Measurements from ENCODE around the gene PITX2.

The PITX2 gene

GRCh38 chr4:110615353-110616237 lies 7.3 kb downstream of the PITX2 start:
- Histone ChIP-seq H3K9ac (ENCODE audit: low read depth, low read length) (peak overlapping the region; percentile 62), H3K9me3 (ENCODE audit: control insufficient read depth, insufficient read depth, low read length) (no peaks in the 10 kb centered on the region), H3K27me3 (ENCODE audit: control insufficient read depth, insufficient read depth, low read length) (peaks cover 97% of the 10 kb centered on the region), H3K4me3 (ENCODE audit: low read depth, low read length) (peak overlapping the region; percentile 66), H3K36me3 (ENCODE audit: control insufficient read depth, insufficient read depth, low read length) (no peaks in the 10 kb centered on the region), H3K4me1 (ENCODE audit: control insufficient read depth, insufficient read depth, low read length) (peaks cover 55% of the 10 kb centered on the region), H3K27ac (ENCODE audit: low read depth, low read length) (peak overlapping the region; percentile 93)

- Histone ChIP-seq H3K9ac (ENCODE audit: low read depth, low read length) (peak overlapping the region; percentile 62), H3K9me3 (ENCODE audit: control insufficient read depth, insufficient read depth, low read length) (no peaks in the 10 kb centered on the region), H3K36me3 (ENCODE audit: control insufficient read depth, insufficient read depth, low read length) (no peaks in the 10 kb centered on the region), H3K27ac (ENCODE audit: low read depth, low read length) (peak overlapping the region; percentile 93), H3K4me1 (ENCODE audit: control insufficient read depth, insufficient read depth, low read length) (peaks cover 49% of the 10 kb centered on the region), H3K27me3 (ENCODE audit: control insufficient read depth, insufficient read depth, low read length) (peaks cover 96% of the 10 kb centered on the region), H3K4me3 (ENCODE audit: low read depth, low read length) (peak overlapping the region; percentile 66)
Observed at GRCh38 chr4:110614976-110615352, 7.9 kb downstream of the PITX2 start.

GRCh38 chr4:110614173-110614963 lies 8.5 kb downstream of the PITX2 start:
- Histone ChIP-seq H3K9ac (ENCODE audit: low read depth, low read length) (peak overlapping the region; percentile 62), H3K27me3 (ENCODE audit: control insufficient read depth, insufficient read depth, low read length) (peaks cover 95% of the 10 kb centered on the region), H3K9me3 (ENCODE audit: control insufficient read depth, insufficient read depth, low read length) (no peaks in the 10 kb centered on the region), H3K4me3 (ENCODE audit: low read depth, low read length) (peak overlapping the region; percentile 66), H3K36me3 (ENCODE audit: control insufficient read depth, insufficient read depth, low read length) (no peaks in the 10 kb centered on the region), H3K4me1 (ENCODE audit: control insufficient read depth, insufficient read depth, low read length) (peaks cover 52% of the 10 kb centered on the region), H3K27ac (ENCODE audit: low read depth, low read length) (peak overlapping the region; percentile 93)

- H3K9me3 ChIP-seq (ENCODE audit: control insufficient read depth, insufficient read depth, low read length) = no peaks in the 10 kb centered on the region
- H3K36me3 ChIP-seq (ENCODE audit: control insufficient read depth, insufficient read depth, low read length) = no peaks in the 10 kb centered on the region
- H3K4me3 ChIP-seq (ENCODE audit: low read depth, low read length) = peak overlapping the region; percentile 66
- H3K9ac ChIP-seq (ENCODE audit: low read depth, low read length) = peak overlapping the region; percentile 62; the same call in 1 of the 2 replicates
- peaks cover 91% of the 10 kb centered on the region for H3K27me3 ChIP-seq (ENCODE audit: control insufficient read depth, insufficient read depth, low read length)
- peak overlapping the region; percentile 93 for H3K27ac ChIP-seq (ENCODE audit: low read depth, low read length)
- peaks cover 53% of the 10 kb centered on the region for H3K4me1 ChIP-seq (ENCODE audit: control insufficient read depth, insufficient read depth, low read length)
Observed at GRCh38 chr4:110613745-110614144, 9.1 kb downstream of the PITX2 start.

- H3K4me3 ChIP-seq (ENCODE audit: low read depth, low read length) = no peak overlapping the region; the same call in 1 of the 2 replicates
- H3K27ac ChIP-seq (ENCODE audit: low read depth, low read length) = no peak overlapping the region
- peaks cover 49% of the 10 kb centered on the region for H3K4me1 ChIP-seq (ENCODE audit: control insufficient read depth, insufficient read depth, low read length)
- no peak overlapping the region for H3K9ac ChIP-seq (ENCODE audit: low read depth, low read length)
- no peaks in the 10 kb centered on the region for H3K9me3 ChIP-seq (ENCODE audit: control insufficient read depth, insufficient read depth, low read length)
- H3K36me3 ChIP-seq (ENCODE audit: control insufficient read depth, insufficient read depth, low read length) = no peaks in the 10 kb centered on the region
- peaks cover 81% of the 10 kb centered on the region for H3K27me3 ChIP-seq (ENCODE audit: control insufficient read depth, insufficient read depth, low read length)
Observed at GRCh38 chr4:110612631-110613269, 10.1 kb downstream of the PITX2 start.

- no peak overlapping the region for H3K27ac ChIP-seq (ENCODE audit: low read depth, low read length)
- no peaks in the 10 kb centered on the region for H3K9me3 ChIP-seq (ENCODE audit: control insufficient read depth, insufficient read depth, low read length)
- peaks cover 74% of the 10 kb centered on the region for H3K27me3 ChIP-seq (ENCODE audit: control insufficient read depth, insufficient read depth, low read length)
- no peak overlapping the region for H3K4me3 ChIP-seq (ENCODE audit: low read depth, low read length)
- no peaks in the 10 kb centered on the region for H3K36me3 ChIP-seq (ENCODE audit: control insufficient read depth, insufficient read depth, low read length)
- H3K9ac ChIP-seq (ENCODE audit: low read depth, low read length) = no peak overlapping the region
- H3K4me1 ChIP-seq (ENCODE audit: control insufficient read depth, insufficient read depth, low read length) = peaks cover 43% of the 10 kb centered on the region
Observed at GRCh38 chr4:110611968-110612447, 10.9 kb downstream of the PITX2 start.

- H3K27me3 ChIP-seq (ENCODE audit: control insufficient read depth, insufficient read depth, low read length) = peaks cover 66% of the 10 kb centered on the region
- no peaks in the 10 kb centered on the region for H3K36me3 ChIP-seq (ENCODE audit: control insufficient read depth, insufficient read depth, low read length)
- H3K9me3 ChIP-seq (ENCODE audit: control insufficient read depth, insufficient read depth, low read length) = no peaks in the 10 kb centered on the region
- H3K9ac ChIP-seq (ENCODE audit: low read depth, low read length) = no peak overlapping the region
- H3K27ac ChIP-seq (ENCODE audit: low read depth, low read length) = no peak overlapping the region
- H3K4me1 ChIP-seq (ENCODE audit: control insufficient read depth, insufficient read depth, low read length) = peaks cover 35% of the 10 kb centered on the region
- no peak overlapping the region for H3K4me3 ChIP-seq (ENCODE audit: low read depth, low read length)
Observed at GRCh38 chr4:110610940-110611831, 11.7 kb downstream of the PITX2 start.

- Histone ChIP-seq H3K4me1 (ENCODE audit: control insufficient read depth, insufficient read depth, low read length) (peaks cover 31% of the 10 kb centered on the region), H3K27me3 (ENCODE audit: control insufficient read depth, insufficient read depth, low read length) (peaks cover 60% of the 10 kb centered on the region), H3K9ac (ENCODE audit: low read depth, low read length) (no peak overlapping the region), H3K27ac (ENCODE audit: low read depth, low read length) (no peak overlapping the region), H3K36me3 (ENCODE audit: control insufficient read depth, insufficient read depth, low read length) (no peaks in the 10 kb centered on the region), H3K9me3 (ENCODE audit: control insufficient read depth, insufficient read depth, low read length) (no peaks in the 10 kb centered on the region), H3K4me3 (ENCODE audit: low read depth, low read length) (no peak overlapping the region)
Observed at GRCh38 chr4:110610620-110610939, 12.3 kb downstream of the PITX2 start.

- Histone ChIP-seq H3K36me3 (ENCODE audit: control insufficient read depth, insufficient read depth, low read length) (no peaks in the 10 kb centered on the region), H3K4me3 (ENCODE audit: low read depth, low read length) (no peak overlapping the region), H3K27ac (ENCODE audit: low read depth, low read length) (no peak overlapping the region), H3K27me3 (ENCODE audit: control insufficient read depth, insufficient read depth, low read length) (peaks cover 46% of the 10 kb centered on the region), H3K9ac (ENCODE audit: low read depth, low read length) (no peak overlapping the region), H3K9me3 (ENCODE audit: control insufficient read depth, insufficient read depth, low read length) (no peaks in the 10 kb centered on the region), H3K4me1 (ENCODE audit: control insufficient read depth, insufficient read depth, low read length) (peaks cover 26% of the 10 kb centered on the region)
Observed at GRCh38 chr4:110609044-110609750, 13.7 kb downstream of the PITX2 start.

- Histone ChIP-seq H3K27me3 (ENCODE audit: control insufficient read depth, insufficient read depth, low read length) (peaks cover 8% of the 10 kb centered on the region; the same call in 1 of the 2 replicates), H3K27ac (ENCODE audit: low read depth, low read length) (no peak overlapping the region), H3K4me3 (ENCODE audit: low read depth, low read length) (no peak overlapping the region), H3K9me3 (ENCODE audit: control insufficient read depth, insufficient read depth, low read length) (no peaks in the 10 kb centered on the region), H3K36me3 (ENCODE audit: control insufficient read depth, insufficient read depth, low read length) (no peaks in the 10 kb centered on the region), H3K4me1 (ENCODE audit: control insufficient read depth, insufficient read depth, low read length) (peaks cover 16% of the 10 kb centered on the region), H3K9ac (ENCODE audit: low read depth, low read length) (no peak overlapping the region)
Observed at GRCh38 chr4:110605077-110605476, 17.8 kb downstream of the PITX2 start.

Measured in HUES48 (cell line).